ENCODE measurements around the gene TRIM47.
"Not testable (repeated sequence)": the region's sequence is repeated elsewhere in the genome, so short reads cannot be mapped to it uniquely, and the experiment has no call there.

GRCh38 chr17:75851693-75851991 is 26.7 kb downstream of the TRIM47 start:
- not testable (repeated sequence) for TF ChIP-seq EZH2 (IDR thresholded peaks at IDR 0.05; ENCODE audit: insufficient read depth, poor library complexity, severe bottlenecking); EZH2phosphoT487 (IDR thresholded peaks at IDR 0.05; ENCODE audit: insufficient read depth, low read depth)
